Stimulated activated CD4-positive, alpha-beta T cell treated with anti-CD3 and anti-CD28 coated beads, TNF-alpha, amount 100 ng/mL, for 1 hour (primary cell): ENCODE data around the gene SFRP5.

Experiments used
- DNase-seq, 3 donors: peaks; one replicate each; pipeline ENCODE4 v3.0.0-alpha.2; 2020; ENCODE audit warnings: low read depth in 3 of 3, low spot score in 1 of 3

SFRP5 gene, protein sequence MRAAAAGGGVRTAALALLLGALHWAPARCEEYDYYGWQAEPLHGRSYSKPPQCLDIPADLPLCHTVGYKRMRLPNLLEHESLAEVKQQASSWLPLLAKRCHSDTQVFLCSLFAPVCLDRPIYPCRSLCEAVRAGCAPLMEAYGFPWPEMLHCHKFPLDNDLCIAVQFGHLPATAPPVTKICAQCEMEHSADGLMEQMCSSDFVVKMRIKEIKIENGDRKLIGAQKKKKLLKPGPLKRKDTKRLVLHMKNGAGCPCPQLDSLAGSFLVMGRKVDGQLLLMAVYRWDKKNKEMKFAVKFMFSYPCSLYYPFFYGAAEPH

DNA sequence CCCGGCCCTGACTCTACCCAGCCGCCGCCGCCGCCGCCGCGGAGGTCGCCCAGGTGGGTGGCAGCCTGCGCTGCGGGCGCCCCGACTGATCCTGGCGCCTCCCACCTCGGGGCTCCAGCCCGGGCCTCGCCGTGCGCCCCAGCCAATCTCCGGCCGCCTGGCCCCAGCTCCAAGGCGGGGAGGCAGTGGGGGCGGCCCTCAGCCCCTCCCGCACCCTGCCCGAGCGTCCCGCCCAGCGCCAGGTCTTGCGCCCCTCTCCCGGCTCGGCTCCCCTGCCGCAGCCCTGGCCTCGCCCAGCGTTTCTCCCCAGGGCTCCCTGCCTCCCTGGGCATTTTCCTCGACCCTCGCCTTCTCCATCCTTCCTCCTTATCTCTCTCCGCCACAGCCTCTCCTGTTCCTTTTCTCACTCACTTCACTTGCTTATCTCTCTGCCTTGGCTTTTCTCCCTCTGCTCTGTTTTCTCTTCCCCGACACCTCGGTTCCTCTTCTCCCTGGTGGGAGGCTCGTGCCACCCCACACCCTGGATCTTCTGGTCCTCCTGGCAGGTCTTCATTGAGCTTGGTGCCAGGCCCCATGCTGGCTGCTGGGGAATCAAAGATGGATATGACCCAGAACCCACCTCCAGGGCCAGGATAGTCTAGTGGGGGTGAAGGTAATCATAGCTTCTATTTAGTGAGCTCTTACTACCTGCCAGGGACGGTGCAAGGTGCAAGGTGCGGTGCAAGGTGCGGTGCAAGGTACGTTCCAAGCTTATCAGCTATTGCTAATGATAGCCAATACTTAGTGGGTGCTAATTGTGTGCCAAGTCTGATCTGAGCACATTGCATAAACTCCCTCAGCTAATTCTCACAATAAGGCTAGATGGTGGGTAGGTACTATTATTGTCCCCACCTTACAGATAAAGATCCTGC lies at the start of gene SFRP5:
Gene SFRP5, minus strand, starts transcription at position 87 of the 911 bp plus-strand sequence. CDS start 166 bp downstream, outside the sequence.
- no peak for DNase-seq

DNA sequence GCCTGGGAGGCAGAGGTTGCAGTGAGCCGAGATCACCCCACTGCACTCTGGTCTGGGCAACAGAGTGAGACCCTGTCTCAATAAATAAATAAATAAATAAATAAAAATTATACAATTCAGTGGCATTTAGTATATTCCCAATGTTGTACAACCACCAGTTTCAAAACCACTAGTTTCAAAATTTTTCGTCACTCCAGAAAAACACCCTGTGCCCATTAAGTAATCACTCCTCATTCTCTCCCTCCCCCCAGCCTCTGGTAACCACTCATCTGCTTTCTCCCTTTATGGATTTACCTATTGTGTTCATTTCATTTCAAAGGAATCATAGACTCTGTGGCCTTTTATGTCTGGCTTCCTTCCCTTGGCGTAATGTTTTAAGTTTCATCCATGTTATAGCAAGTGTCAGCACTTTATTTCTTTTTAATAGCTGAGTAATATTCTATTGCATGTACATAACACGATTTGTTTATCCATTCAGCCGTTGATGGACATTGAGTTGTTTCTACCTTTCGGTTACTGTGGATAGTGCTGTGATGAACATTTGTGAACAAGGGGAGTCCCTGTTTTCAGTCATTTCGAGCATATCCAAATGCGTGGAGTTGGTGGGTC lies 48.4 kb upstream of the SFRP5 start:
- no peak for DNase-seq

DNA sequence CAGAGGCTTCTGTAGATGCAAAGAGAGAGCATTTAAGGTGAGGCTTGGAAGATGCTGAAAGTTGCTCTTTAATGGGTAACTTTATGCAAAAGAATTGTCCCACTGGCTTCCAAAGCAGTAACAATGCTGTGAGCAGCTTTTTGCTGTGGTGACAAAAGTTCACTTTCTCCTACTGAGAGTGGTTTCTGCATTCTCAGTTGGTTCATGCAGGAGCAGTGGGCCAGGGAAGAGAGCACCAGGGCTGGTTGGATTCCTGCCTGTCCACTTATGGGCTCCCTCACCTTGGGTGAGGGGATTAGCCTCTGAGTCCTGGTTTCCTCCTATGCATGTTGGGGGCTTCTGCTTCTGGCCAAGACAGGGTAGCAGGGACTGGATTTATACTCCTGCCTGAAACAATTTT lies 46.8 kb upstream of the SFRP5 start:
- DNase-seq, result no peak

DNA sequence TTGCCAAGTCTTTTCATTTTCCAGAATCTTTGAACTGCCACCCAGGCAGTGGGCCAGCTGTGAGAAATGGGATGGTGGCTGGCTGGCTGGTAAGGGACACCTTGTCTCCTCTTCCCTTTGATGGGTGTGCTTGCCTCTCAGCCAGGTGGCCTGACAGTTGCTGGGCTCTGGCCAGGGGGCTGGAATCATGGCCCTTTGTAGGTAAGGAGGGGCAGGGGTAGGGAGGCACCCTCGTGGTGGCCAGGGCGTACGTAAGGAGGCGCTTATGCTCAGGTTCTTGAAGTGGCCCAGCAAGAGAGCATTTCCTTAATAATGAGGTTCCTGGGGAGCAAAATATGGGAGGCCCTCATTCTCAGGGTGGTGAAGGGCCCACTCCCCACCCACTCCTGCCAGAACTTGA lies 44.8 kb upstream of the SFRP5 start:
- DNase-seq, result no peak

DNA sequence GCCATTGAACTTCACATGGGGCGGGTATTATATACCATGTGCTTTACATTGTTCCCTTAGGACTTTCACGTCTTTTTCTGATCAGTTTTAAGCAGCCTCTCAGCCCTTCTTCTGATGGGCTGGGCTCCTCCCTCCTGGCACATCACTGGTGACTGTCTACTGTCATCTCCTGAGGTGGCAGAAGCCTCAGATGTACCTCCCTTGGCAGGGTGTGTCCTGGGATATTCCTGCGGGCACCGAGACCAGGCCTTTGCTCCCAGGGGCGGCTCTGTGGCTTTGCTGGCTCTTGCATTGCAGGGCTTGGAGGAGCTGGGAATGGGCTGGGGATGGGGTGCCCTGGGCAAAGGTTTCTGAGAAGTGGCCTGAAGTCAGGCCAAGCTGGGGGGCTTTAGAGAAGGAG lies 43.2 kb upstream of the SFRP5 start:
- no peak for DNase-seq

DNA sequence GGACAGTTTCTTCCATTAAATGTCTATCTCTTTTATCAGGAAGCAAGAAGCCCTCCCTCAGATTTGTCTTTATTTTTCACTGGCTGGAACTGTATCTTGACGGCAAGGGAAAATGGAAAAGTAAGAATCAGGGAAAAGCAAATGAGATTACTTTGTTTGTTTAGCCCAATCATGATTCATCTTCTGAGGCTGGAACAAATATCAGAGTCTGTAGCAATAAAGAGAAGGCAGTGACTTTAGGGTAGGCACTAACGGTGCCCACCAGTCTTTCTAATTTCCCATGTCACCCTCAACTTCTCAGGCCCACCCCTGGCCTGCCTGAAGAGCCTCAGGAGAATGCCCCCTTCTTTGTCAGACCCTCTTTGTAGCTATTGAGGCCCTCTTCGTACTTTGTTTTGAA lies 41.5 kb upstream of the SFRP5 start:
- no peak for DNase-seq

DNA sequence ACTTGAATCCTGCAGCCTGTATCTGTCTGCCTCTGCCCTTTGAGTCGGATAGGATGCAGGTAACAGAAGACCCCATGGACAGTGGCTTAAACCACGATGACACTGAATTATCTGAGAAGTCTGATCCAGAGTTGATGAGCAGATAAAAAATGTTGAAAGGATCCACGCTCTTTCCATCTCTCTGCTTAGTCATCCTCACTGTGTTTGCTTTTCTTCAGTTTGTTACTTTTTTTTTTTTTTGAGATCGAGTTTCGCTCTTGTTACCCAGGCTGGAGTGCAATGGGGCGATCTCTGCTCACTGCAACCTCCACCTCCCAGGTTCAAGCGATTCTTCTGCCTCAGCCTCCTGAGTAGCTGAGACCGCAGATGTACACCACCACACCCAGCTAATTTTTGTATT lies 40.9 kb upstream of the SFRP5 start:
- no peak for DNase-seq

DNA sequence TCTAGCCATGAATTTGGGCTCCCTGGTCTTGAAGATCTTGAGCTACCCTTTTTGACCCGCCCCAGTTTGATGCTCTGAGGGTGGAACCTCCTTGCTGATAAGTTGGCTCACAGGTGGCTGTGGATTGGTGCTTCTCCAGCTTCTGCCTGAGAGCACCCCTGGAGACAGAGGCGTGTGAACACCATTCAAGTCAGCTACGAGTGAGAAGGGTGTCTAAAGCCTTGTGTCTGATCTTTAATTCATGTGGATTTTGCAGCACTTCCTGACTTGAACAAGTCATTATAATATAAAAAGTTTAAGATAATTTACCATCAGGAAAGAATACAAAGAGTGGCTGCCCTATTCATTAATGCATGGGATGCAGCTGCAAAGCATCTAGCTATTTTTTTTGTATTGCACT lies 40.2 kb upstream of the SFRP5 start:
- no peak for DNase-seq

DNA sequence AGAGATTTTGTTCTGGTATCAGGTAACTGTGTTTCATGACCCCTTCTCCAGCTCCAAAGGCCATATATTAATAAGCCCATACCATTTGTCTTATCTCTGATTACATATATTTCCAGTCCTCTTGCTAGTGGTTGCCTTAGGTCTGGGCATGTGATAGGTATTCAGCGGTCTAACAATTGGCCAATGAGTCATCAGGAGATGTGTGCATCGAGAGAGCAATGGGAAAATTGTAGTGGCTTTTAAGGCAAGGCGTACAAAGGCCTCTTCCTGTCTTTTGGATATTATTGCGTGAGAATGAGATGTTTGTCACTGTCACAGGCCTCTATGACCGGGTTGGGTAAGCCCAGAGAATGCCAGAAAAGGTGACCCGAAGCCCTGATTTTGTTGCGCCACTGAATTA lies 38.6 kb upstream of the SFRP5 start:
- DNase-seq, result no peak

DNA sequence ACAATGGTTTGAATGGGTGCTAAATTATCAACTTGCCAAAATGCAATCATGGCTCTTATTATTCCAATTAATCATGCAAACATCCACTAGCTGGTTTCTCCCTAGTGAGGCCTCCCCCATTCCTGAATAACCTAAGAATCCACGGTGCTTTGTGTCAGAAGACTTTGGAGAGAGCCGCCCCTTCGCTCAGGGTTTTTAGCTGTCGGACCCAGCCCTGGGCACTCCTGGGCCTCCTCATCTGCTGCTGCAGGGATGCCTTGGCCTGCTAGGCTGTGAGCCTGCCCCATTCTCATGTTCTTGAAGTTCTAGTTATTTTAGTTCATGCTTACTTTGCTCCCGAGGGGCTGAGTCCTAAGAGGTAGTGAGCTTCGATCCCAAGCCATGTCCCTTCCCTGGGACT lies 34.1 kb upstream of the SFRP5 start:
- no peak for DNase-seq

DNA sequence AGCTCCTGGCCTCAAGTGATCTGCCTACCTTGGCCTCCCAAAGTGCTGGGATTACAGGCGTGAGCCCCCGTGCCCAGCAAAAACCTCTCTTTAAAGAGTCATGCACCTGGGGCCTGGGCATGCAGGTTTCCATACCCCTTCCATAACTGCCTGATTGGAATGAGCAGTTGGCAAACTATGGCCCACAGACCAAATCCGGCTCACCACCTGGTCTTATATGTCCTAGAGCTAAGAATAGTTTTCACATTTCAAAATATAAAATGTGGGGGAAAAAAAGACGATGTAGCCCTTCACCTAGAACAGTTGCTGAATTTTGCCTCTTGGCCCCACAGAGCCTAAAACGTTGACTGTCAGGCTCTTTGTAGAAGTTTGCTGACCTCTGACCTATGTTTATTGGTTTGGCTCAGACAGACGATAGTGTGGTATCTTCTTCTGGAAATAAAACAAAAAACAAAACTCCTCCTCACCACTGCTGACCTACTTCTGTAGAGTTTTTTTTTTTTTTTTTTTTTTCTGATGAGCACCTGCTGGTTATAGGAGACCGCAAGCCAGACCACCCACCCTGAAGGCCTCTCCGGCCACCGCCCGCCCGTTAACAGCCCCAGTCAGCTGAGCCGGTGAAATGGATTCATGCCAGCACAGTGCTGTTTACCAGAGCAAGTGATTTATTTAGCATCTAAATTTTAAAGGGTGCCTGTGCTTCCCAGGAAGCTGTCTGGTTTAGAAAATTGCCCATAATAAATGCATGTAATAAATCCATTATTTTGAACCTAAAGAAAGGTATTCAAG lies 33.5 kb upstream of the SFRP5 start:
- DNase-seq, result no peak

DNA sequence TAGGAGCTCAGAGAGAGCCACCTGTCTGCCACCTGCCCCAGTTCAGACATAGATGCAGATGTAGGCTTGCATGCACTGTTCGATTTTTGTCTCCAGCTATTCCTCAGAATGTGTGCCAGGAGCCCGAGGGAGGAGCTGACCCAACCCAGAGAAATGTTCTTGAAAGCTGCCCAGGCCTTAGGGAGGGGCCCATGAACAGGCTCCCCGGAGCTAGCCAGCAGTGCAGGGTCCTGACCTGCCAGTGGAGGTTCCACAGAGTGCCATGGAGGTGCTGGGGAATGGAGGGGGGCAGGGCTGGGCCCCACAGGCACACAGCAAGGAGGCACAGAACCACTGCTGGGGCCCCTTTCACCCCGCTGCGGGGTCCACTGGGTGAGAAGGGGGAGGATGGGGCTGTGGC lies 29.6 kb upstream of the SFRP5 start:
- DNase-seq, result no peak

DNA sequence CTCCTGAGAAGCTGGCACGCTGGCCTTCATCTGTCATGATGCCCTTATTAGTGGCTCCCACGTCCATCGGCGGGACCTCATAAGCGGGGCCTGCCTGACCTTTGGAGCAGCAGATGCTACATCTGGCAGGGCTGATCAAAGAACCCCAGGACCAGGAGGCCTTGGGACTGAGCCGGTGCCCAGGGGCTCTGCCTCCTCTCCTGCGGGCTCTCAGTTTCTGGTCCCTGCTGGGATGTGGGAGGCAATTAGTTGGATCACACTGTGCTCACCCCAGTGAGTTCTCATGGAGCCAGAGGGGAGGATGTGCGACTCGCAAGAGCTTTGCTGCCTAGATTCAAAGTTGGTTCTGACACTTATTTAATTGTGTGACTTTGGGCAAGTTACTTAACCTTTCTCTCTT lies 28.7 kb upstream of the SFRP5 start:
- no peak for DNase-seq

DNA sequence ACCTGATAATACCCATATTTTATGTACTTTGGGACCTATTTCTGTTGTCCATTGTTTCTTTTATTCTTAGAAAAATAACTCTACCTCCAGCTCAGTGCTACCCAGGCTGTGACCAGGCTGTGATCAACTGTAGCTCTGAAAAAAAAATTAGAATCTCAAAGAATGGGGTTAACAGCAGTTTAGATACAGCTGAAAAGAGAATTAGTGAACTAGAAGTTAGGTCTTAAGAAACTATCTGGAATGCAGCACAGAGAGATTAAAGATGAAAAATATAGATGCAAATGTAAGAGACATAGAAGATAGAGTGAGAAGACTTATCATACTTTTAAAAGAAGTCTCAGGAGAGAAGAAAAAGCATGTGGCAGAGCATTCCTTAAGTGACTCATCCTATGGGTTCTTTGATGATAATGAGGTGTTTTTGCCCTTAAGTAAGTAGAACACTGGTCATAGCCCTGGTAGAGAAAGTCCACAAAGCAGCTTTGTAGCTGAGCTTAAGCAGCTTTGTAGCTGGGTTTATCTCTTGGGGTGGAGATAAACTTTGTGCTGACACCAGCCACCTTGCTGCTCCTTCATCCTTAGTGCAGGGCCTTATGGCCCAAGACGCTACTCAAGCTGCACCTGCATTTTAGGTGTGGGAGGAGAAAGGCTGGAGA lies 27.3 kb upstream of the SFRP5 start:
- DNase-seq, result no peak

DNA sequence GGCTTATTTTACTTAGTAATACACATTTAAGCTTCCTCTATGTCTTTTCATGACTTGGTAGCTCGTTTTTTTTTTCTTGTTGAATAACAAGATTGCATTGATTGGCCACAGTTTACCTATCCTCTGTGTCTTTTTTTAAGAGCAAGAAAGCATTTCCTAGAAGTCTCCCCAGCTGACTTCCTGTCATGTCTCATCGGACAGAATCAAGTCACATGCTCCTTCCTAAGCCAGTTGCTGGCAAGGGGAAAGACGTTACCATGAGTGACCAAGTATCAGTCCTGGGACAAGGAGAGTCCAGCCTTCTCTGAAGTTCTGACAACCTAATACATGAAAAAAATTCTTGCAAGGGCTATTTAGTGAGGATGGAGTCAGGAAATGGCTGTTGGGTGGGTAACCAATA lies 24.9 kb upstream of the SFRP5 start:
- DNase-seq, result no peak

DNA sequence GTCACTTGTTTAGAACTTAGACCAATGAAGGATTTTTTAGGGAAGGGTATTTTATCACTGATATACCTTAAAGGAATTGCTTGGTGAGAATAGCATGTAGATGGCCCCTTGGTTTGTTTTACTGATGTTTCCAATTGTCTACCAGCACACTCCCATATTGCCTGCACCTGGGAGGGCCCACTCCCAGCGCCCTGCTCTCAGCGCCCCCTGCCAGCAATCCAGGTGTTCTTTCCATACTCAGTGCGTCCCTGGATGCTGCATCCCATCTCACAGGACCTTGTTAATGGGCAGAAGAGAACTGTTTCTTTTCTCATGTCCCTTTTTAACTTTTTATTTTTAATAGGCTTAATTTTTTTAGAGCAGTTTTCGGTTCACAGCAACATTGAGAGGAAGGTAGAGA lies 24.1 kb upstream of the SFRP5 start:
- DNase-seq, result no peak

DNA sequence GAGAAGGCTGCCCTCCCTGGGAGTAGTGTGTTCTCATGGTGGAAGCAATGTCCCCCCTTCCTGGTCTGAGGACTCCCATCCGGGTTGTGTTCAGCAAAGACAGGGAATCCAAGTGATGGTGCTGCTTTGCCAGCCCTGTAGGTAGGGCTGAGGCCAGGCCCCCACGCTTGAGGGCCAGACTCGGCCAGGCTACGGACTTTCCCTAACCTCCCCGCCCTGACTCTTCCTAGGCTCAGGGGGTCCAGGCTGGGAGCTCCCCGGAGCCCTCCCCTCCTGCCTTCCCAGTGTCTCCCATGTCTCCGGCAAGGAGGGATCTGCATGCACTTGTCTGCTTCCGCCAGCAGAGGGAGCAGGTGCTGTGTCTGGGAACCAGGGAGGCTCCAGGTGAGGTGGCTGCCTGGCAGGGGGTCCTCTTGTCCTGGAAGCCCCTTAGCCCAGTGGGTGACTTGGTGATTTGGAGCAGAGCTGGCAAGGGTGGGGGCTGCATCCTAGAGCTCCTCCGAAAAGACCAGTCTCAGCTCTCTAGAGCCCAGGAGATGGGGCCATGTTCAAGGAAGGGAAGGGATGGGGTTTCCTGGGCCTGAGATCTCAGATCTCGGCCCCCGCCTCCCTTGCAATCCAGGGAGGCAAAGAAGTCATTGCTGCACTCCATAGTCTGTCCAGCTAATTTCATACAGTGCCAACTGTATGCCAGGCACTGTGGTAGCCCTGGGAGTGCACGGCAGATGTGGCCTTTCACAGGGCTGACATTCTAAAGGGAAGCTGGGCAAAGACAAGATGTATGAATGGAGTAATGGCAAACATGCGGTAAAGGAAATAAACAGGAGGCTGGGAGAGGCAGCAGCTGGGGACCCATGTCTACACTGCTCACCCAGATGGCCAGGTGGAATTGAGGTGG lies 20.3 kb upstream of the SFRP5 start:
- DNase-seq, result peak; percentile 39 to 57 (median 41)

DNA sequence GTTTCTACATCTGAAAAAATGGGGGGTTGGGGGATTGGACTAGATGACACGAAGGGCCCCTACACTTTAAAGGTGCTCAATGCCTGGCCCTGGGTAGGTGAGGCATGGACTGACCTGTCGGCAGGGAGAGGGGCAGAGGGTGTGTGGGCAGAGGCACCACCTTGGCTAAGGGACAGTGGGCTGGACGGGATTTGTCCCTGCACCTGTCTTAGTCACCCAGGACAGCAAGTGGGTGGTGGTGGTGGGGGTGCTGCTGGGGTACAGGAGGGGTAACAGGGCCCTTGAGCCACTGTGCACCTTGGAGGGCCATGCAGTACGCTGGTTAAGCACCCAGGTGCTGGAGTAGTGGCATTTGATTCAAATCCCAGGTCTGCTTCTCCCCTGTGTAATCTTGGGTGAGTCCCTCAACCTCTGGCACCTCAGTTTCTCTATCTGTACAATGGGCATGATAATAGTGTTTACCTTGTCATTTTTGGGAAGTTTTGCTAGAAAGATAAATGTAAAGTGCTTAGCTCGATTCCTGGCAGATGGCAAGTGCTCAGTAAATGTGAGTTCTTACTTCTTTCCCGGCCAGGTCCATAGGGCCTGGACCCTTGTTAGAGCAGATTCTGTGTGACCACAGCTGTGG lies 18.1 kb upstream of the SFRP5 start:
- DNase-seq, result no peak
